Caki2 (cell line): Measurements from ENCODE around the gene BOD1L1. TPM values are rescaled to one million over a fixed set of nuclear protein-coding genes. Genes with fewer than 3 reads are reported as not detected.

Experiments used
- DNase-seq: peaks from one replicate; pipeline ENCODE4 v3.0.0-alpha.2; 2015; ENCODE audit warnings: low read depth
- in situ Hi-C: cut with HindIII; loops from 2 replicates; pipeline ENCODE4 v1.10.0; 2016; ENCODE audit warnings: low sequenced_read_pairs, low pct_unique_long_range_greater_than_20kb, mixed read lengths
- total RNA-seq: library from RNA; depleted of rRNA; stranded (reverse); fragments of >200 nt; shearing (Covaris generic); gene quantifications from 2 replicates; pipeline ENCODE4 v1.2.3, GENCODE V29; 2014; ENCODE audit warnings: low replicate concordance

The BOD1L1 gene
- total RNA-seq, 1 experiment from 2014 or later, result 5.0 TPM

- DNase-seq, result no peak
- in situ Hi-C loops, result no loop called here
Measured at GRCh38 chr4:13533670-13534343, 93.7 kb downstream of the BOD1L1 start.

- no peak for DNase-seq
- in situ Hi-C loops, result no loop called here
Measured at GRCh38 chr4:13531625-13531998, 95.9 kb downstream of the BOD1L1 start.

GRCh38 chr4:13530823-13531624 lies 96.5 kb downstream of the BOD1L1 start:
- no peak for DNase-seq
- in situ Hi-C loops, result no loop called here

- no peak for DNase-seq
- in situ Hi-C loops, result no loop called here
Measured at GRCh38 chr4:13529128-13529919, 98.2 kb downstream of the BOD1L1 start.

GRCh38 chr4:13528821-13529127 lies 98.8 kb downstream of the BOD1L1 start:
- no peak for DNase-seq
- in situ Hi-C loops, result no loop called here

GRCh38 chr4:13527981-13528820 lies 99.3 kb downstream of the BOD1L1 start:
- in situ Hi-C loops, result no loop called here
- no peak for DNase-seq

GRCh38 chr4:13527192-13527980 lies 100.1 kb downstream of the BOD1L1 start:
- no peak for DNase-seq
- in situ Hi-C loops, result no loop called here

- in situ Hi-C loops, result no loop called here
- DNase-seq, result no peak
Measured at GRCh38 chr4:13526658-13527057, 100.9 kb downstream of the BOD1L1 start.

- DNase-seq, result no peak
- in situ Hi-C loops, result no loop called here
Measured at GRCh38 chr4:13525606-13526281, 101.8 kb downstream of the BOD1L1 start.

- in situ Hi-C loops, result no loop called here
Measured at GRCh38 chr4:13524504-13525243, 102.9 kb downstream of the BOD1L1 start.

GRCh38 chr4:13523591-13524503 lies 103.7 kb downstream of the BOD1L1 start:
- no peak for DNase-seq
- in situ Hi-C loops, result no loop called here

More at GRCh38 chr4:13524504-13525243, 102.9 kb downstream of the BOD1L1 start:
- no peak for DNase-seq

- DNase-seq, result no peak
- in situ Hi-C loops, result no loop called here
Measured at GRCh38 chr4:13523105-13523477, 104.4 kb downstream of the BOD1L1 start.

GRCh38 chr4:13522282-13523104 lies 105.0 kb downstream of the BOD1L1 start:
- no peak for DNase-seq
- in situ Hi-C loops, result no loop called here

- DNase-seq, result no peak
- in situ Hi-C loops, result no loop called here
Measured at GRCh38 chr4:13521047-13521446, 106.5 kb downstream of the BOD1L1 start.
